HEK293 (cell line): ENCODE results near the gene AEBP1.
A peak's percentile ranks its signal among the peaks of the same experiment; 100 is the strongest.

ENCODE experiments used
- BCL11A ChIP-seq: fragments of 450-650 bp; formaldehyde crosslinking; IDR thresholded peaks from 2 replicates; pipeline ENCODE4 v1.5.1; 2016; ENCODE audit warnings: low read depth, missing biosample characterization, missing genetic modification characterization
- EGR2 ChIP-seq: fragments of 450-650 bp; formaldehyde crosslinking; IDR thresholded peaks from 2 replicates; pipeline ENCODE4 v1.5.1; 2016; ENCODE audit warnings: low read depth, missing biosample characterization, missing genetic modification characterization
- ELK4 ChIP-seq: IDR thresholded peaks from 2 replicates; pipeline ENCODE4 v1.6.1; 2011; ENCODE audit warnings: mild to moderate bottlenecking, low read depth, low read length, borderline replicate concordance
- GLIS2 ChIP-seq: fragments of 450-650 bp; formaldehyde crosslinking; IDR thresholded peaks from 2 replicates; pipeline ENCODE4 v1.5.1; 2016; ENCODE audit warnings: missing biosample characterization, missing genetic modification characterization
- KLF17 ChIP-seq: fragments of 450-650 bp; formaldehyde crosslinking; IDR thresholded peaks from 2 replicates; pipeline ENCODE4 v1.5.1; 2016; ENCODE audit warnings: missing biosample characterization, missing genetic modification characterization
- KLF7 ChIP-seq: fragments of 450-650 bp; formaldehyde crosslinking; IDR thresholded peaks from 2 replicates; pipeline ENCODE4 v1.5.1; 2016; ENCODE audit warnings: missing biosample characterization, missing genetic modification characterization, borderline replicate concordance
- MZF1 ChIP-seq: fragments of 450-650 bp; formaldehyde crosslinking; IDR thresholded peaks from 2 replicates; pipeline ENCODE4 v1.5.1; 2017; ENCODE audit warnings: missing biosample characterization, missing genetic modification characterization, borderline replicate concordance
- SALL2 ChIP-seq: fragments of 450-650 bp; formaldehyde crosslinking; IDR thresholded peaks from 2 replicates; pipeline ENCODE4 v1.5.0; 2017; ENCODE audit warnings: missing biosample characterization, mild to moderate bottlenecking, missing genetic modification characterization, borderline replicate concordance
- SETDB1 ChIP-seq: IDR thresholded peaks from one replicate; pipeline ENCODE4 v1.6.1; 2017; ENCODE audit warnings: mild to moderate bottlenecking, low read length, moderate library complexity, mixed read lengths; ENCODE audit not compliant: insufficient read length
- SP3 ChIP-seq: fragments of 450-650 bp; formaldehyde crosslinking; IDR thresholded peaks from 2 replicates; pipeline ENCODE4 v1.5.1; 2016; ENCODE audit warnings: missing biosample characterization, missing genetic modification characterization
- TRIM28 ChIP-seq: IDR thresholded peaks from 2 replicates; pipeline ENCODE4 v1.6.1; 2011; ENCODE audit warnings: low read length, control low read depth, borderline replicate concordance
- YY1 ChIP-seq: fragments of 450-650 bp; formaldehyde crosslinking; IDR thresholded peaks from 2 replicates; pipeline ENCODE4 v1.5.1; 2018; ENCODE audit warnings: missing biosample characterization, missing genetic modification characterization
- ZBTB21 ChIP-seq: fragments of 450-650 bp; formaldehyde crosslinking; IDR thresholded peaks from 2 replicates; pipeline ENCODE4 v1.5.1; 2017; ENCODE audit warnings: missing biosample characterization, missing genetic modification characterization
- ZBTB6 ChIP-seq: fragments of 450-650 bp; formaldehyde crosslinking; IDR thresholded peaks from 2 replicates; pipeline ENCODE4 v1.5.1; 2017; ENCODE audit warnings: missing biosample characterization, missing genetic modification characterization
- ZFHX2 ChIP-seq: fragments of 450-650 bp; formaldehyde crosslinking; conservative IDR thresholded peaks from 2 replicates; pipeline ENCODE4 v1.5.1; 2016; ENCODE audit warnings: missing biosample characterization, missing genetic modification characterization
- ZIC2 ChIP-seq: fragments of 450-650 bp; formaldehyde crosslinking; IDR thresholded peaks from 2 replicates; pipeline ENCODE4 v1.5.1; 2016; ENCODE audit warnings: missing biosample characterization, missing genetic modification characterization
- ZNF132 ChIP-seq: fragments of 450-650 bp; formaldehyde crosslinking; IDR thresholded peaks from 2 replicates; pipeline ENCODE4 v1.5.1; 2017; ENCODE audit warnings: missing biosample characterization, missing genetic modification characterization, borderline replicate concordance
- ZNF148 ChIP-seq: fragments of 450-650 bp; formaldehyde crosslinking; IDR thresholded peaks from 2 replicates; pipeline ENCODE4 v1.5.0; 2017; ENCODE audit warnings: missing biosample characterization, missing genetic modification characterization, borderline replicate concordance
- ZNF175 ChIP-seq: fragments of 450-650 bp; formaldehyde crosslinking; IDR thresholded peaks from 2 replicates; pipeline ENCODE4 v1.5.1; 2016; ENCODE audit warnings: missing biosample characterization, missing genetic modification characterization
- ZNF2 ChIP-seq: fragments of 450-650 bp; formaldehyde crosslinking; IDR thresholded peaks from 2 replicates; pipeline ENCODE4 v1.5.1; 2016; ENCODE audit warnings: missing biosample characterization, missing genetic modification characterization
- ZNF274 ChIP-seq, 2 experiments: fragments of 200-500 bp in 1 of 2; fragments of 450-650 bp in 1 of 2; sonication (Bioruptor generic) in 1 of 2; formaldehyde crosslinking in 1 of 2; IDR thresholded peaks; 2 replicates each; pipeline versions ENCODE4 v1.5.1 to v1.6.1; 2014 to 2016; ENCODE audit warnings: borderline replicate concordance in 1 of 2, inconsistent platforms in 1 of 2, low read length in 1 of 2, missing biosample characterization in 1 of 2, missing genetic modification characterization in 1 of 2
- ZNF404 ChIP-seq: fragments of 450-650 bp; formaldehyde crosslinking; IDR thresholded peaks from 2 replicates; pipeline ENCODE4 v1.5.1; 2017; ENCODE audit warnings: missing biosample characterization, missing genetic modification characterization
- ZNF426 ChIP-seq: fragments of 450-650 bp; formaldehyde crosslinking; IDR thresholded peaks from 2 replicates; pipeline ENCODE4 v1.5.1; 2017; ENCODE audit warnings: missing biosample characterization, missing genetic modification characterization, mild to moderate bottlenecking, inconsistent platforms, moderate library complexity
- ZNF473 ChIP-seq: fragments of 450-650 bp; formaldehyde crosslinking; IDR thresholded peaks from 2 replicates; pipeline ENCODE4 v1.5.1; 2017; ENCODE audit warnings: missing biosample characterization, missing genetic modification characterization
- ZNF501 ChIP-seq: fragments of 450-650 bp; formaldehyde crosslinking; IDR thresholded peaks from 2 replicates; pipeline ENCODE4 v1.5.1; 2016; ENCODE audit warnings: missing biosample characterization, missing genetic modification characterization
- ZNF544 ChIP-seq: fragments of 450-650 bp; formaldehyde crosslinking; IDR thresholded peaks from 2 replicates; pipeline ENCODE4 v1.5.0; 2017; ENCODE audit warnings: missing biosample characterization, missing genetic modification characterization
- ZNF600 ChIP-seq: fragments of 450-650 bp; formaldehyde crosslinking; IDR thresholded peaks from 2 replicates; pipeline ENCODE4 v1.5.1; 2016; ENCODE audit warnings: missing biosample characterization, missing genetic modification characterization
- ZNF830 ChIP-seq: fragments of 450-650 bp; IDR thresholded peaks from 2 replicates; pipeline ENCODE4 v1.5.0; 2018; ENCODE audit warnings: missing biosample characterization, missing genetic modification characterization, low read depth, mild to moderate bottlenecking, moderate library complexity
- ZSCAN18 ChIP-seq: fragments of 450-650 bp; formaldehyde crosslinking; IDR thresholded peaks from 2 replicates; pipeline ENCODE4 v1.5.1; 2016; ENCODE audit warnings: missing biosample characterization, missing genetic modification characterization
- ZSCAN30 ChIP-seq: fragments of 450-650 bp; IDR thresholded peaks from 2 replicates; pipeline ENCODE4 v1.5.1; 2018; ENCODE audit warnings: missing biosample characterization, mild to moderate bottlenecking, missing genetic modification characterization, moderate library complexity
- ZSCAN4 ChIP-seq: fragments of 450-650 bp; formaldehyde crosslinking; IDR thresholded peaks from 2 replicates; pipeline ENCODE4 v1.5.1; 2017; ENCODE audit warnings: missing biosample characterization, missing genetic modification characterization

Gene AEBP1

GRCh38 chr7:44123190-44124003 lies 19.3 kb downstream of the AEBP1 start, which contains the start of gene POLD2 (continued):
- TF ChIP-seq ZNF132 (tag by site-specific recombination) (no peak), SP3 (tag by site-specific recombination) (peak; percentile 94), ZSCAN18 (no peak), ZFHX2 (tag by site-specific recombination) (no peak; the same call in 1 of the 2 replicates), TRIM28 (no peak), ZNF404 (tag by site-specific recombination) (no peak), ZSCAN30 (tag by site-specific recombination) (peak; percentile 92), ZNF473 (tag by site-specific recombination) (no peak), KLF17 (tag by site-specific recombination) (0 out of 2 replicates have a peak, but pooled peaks have one; percentile 37), MZF1 (tag by site-specific recombination) (no peak), SALL2 (no peak), ZSCAN4 (tag by site-specific recombination) (no peak), KLF7 (tag by site-specific recombination) (0 out of 2 replicates have a peak, but pooled peaks have one; percentile 6), ZNF600 (tag by site-specific recombination) (no peak), ZNF175 (tag by site-specific recombination) (no peak), ELK4 (no peak), ZBTB21 (no peak), ZBTB6 (tag by site-specific recombination) (no peak), EGR2 (0 out of 2 replicates have a peak, but pooled peaks have one; percentile 11), ZNF426 (no peak), GLIS2 (tag by site-specific recombination) (peak; percentile 98), ZNF830 (no peak), YY1 (tag by site-specific recombination) (peak; percentile 87), ZNF2 (tag by site-specific recombination) (0 out of 2 replicates have a peak, but pooled peaks have one; percentile 37), BCL11A (tag by site-specific recombination) (peak; percentile 60; the same call in 1 of the 2 replicates), SETDB1 (no peak), ZNF148 (tag by site-specific recombination) (no peak), ZNF544 (tag by site-specific recombination) (no peak), ZNF274 (IDR thresholded peaks at IDR 0.05; ENCODE audit: low read length) (no peak), ZNF274 (tag by site-specific recombination; IDR thresholded peaks at IDR 0.05; ENCODE audit: borderline replicate concordance) (no peak), ZIC2 (tag by site-specific recombination) (peak; percentile 93), ZNF501 (tag by site-specific recombination) (peak; percentile 79)
